ENCODE results near the gene ZNF609. TPM values are rescaled to one million over a fixed set of nuclear protein-coding genes. Genes with fewer than 3 reads are reported as not detected.
"Not testable (repeated sequence)": the region's sequence is repeated elsewhere in the genome, so short reads cannot be mapped to it uniquely, and the experiment has no call there.

The ZNF609 gene
- total and polyA plus RNA-seq, 4 donors, result 8.1 to 54.2 (median 22.0) TPM

DNA sequence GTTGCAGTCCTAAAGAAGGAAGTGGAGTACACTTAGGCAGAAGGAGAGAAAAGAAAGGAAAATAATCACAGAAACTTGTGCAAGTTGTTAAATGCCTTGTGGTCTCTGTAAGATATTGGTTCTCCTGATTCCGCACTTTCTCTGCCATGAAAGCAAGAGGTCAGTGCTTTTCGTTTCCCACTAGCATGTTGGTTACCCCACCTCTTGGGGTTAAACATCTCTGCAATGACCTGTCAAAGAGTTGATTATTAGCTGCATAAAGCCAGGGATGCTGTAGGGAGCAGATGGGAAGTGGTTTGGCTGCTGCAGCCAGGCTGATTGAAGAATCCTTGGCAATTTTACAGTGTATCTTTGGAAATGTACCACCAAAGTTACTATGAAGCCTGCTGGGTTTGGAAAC lies 33.3 kb downstream of the ZNF609 start:
- WGBS, 2 donors, result 87 to 93% methylated on average over 2 of the region's 2 CpGs

DNA sequence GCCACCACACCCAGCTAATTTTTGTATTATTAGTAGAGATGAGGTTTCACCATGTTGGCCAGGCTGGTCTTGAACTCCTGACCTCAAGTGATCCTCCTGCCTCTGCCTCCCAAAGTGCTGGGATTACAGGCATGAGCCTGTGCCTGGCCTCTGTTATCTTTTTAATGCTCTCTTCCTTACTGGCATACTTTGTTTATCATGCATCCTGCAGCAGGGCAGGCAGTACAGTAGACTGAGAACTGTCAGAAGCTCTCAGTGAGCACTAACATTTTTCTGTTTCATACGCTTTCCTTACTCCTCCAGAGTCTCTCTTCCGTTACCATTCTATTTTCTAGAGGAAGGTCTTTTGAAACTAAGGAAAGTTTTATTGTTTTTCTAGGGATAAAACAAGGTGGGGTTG lies 35.6 kb downstream of the ZNF609 start:
- not testable (repeated sequence) for H3K4me1 ChIP-seq (ENCODE audit: control insufficient read depth in 5 of 5, insufficient read depth in 5 of 5, low read length in 5 of 5); ATAC-seq (ENCODE audit: insufficient read depth, low FRiP score); H3K4me3 ChIP-seq; H3K27ac ChIP-seq (ENCODE audit: low read depth in 1 of 2, low read length in 1 of 2); DNase-seq; H3K9me3 ChIP-seq (ENCODE audit: control insufficient read depth in 4 of 4, insufficient read depth in 3 of 4, low read length in 3 of 4); H3K9ac ChIP-seq (ENCODE audit: insufficient read depth in 1 of 2, low read length in 2 of 2); H3K27me3 ChIP-seq (ENCODE audit: control insufficient read depth in 3 of 3, insufficient read depth in 3 of 3, low read length in 2 of 3)
- H3K36me3 ChIP-seq (ENCODE audit: control insufficient read depth in 4 of 4, insufficient read depth in 4 of 4, low read length in 4 of 4), result peaks cover 2 to 19% (median 10%) of the 10 kb centered on the region in 4 donors
- WGBS, 2 donors, result 84 to 88% methylated on average over 2 of the region's 2 CpGs

More for the DNA sequence above, 33.3 kb downstream of the ZNF609 start:
- Histone ChIP-seq H3K4me1 (ENCODE audit: control insufficient read depth in 5 of 5, insufficient read depth in 5 of 5, low read length in 5 of 5) (peaks cover 0 to 8% (median 0%) of the 10 kb centered on the region in 5 donors), H3K9ac (ENCODE audit: insufficient read depth in 1 of 2, low read length in 2 of 2) (no peak overlapping the region), H3K27me3 (ENCODE audit: control insufficient read depth in 3 of 3, insufficient read depth in 3 of 3, low read length in 2 of 3) (no peaks in the 10 kb centered on the region), H3K27ac (ENCODE audit: low read depth in 1 of 2, low read length in 1 of 2) (no peak overlapping the region), H3K9me3 (ENCODE audit: control insufficient read depth in 4 of 4, insufficient read depth in 3 of 4, low read length in 3 of 4) (no peaks in the 10 kb centered on the region), H3K36me3 (ENCODE audit: control insufficient read depth in 4 of 4, insufficient read depth in 4 of 4, low read length in 4 of 4) (peaks cover 0 to 9% (median 3%) of the 10 kb centered on the region in 4 donors), H3K4me3 (no peak overlapping the region)
- ATAC-seq (ENCODE audit: insufficient read depth, low FRiP score) (no peak), DNase-seq (no peak)
- TF ChIP-seq, protein P1, sequence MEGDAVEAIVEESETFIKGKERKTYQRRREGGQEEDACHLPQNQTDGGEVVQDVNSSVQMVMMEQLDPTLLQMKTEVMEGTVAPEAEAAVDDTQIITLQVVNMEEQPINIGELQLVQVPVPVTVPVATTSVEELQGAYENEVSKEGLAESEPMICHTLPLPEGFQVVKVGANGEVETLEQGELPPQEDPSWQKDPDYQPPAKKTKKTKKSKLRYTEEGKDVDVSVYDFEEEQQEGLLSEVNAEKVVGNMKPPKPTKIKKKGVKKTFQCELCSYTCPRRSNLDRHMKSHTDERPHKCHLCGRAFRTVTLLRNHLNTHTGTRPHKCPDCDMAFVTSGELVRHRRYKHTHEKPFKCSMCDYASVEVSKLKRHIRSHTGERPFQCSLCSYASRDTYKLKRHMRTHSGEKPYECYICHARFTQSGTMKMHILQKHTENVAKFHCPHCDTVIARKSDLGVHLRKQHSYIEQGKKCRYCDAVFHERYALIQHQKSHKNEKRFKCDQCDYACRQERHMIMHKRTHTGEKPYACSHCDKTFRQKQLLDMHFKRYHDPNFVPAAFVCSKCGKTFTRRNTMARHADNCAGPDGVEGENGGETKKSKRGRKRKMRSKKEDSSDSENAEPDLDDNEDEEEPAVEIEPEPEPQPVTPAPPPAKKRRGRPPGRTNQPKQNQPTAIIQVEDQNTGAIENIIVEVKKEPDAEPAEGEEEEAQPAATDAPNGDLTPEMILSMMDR (IDR thresholded peaks at IDR 0.05; ENCODE audit: control extremely low read depth, extremely low read depth), result no peak

DNA sequence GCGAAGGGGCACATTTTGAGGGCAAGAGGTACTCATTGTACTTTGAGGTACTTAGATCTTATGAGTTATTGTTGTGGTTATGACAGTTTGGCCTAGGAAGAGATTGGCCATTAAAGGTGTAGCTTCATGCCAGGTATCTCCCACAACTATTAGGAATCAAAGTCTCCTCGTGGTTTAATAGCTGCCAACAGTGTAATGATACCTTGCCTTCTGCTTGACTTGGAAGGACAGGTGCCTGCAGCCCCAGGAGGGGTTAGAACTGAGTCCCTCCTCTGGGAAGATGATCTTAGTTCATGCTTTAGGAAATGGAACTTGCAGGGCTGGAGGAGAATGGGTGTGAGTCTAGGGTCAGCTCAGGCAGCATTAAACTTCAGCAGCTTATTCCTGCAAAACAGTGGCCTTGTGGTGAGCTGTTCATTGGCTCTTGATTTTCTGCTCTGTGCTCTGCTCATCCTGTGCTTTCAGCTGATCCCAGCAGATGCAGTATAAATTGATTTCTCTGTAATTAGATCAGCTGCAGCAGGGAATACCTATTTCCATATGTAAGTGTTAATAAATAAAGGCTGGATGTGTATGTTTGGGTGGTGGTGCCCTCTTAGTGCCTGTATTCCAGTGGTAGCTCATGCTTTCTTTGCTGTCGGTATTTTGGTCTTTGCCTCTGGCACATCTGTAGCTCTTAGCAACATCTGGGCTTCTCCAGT lies 40.5 kb downstream of the ZNF609 start:
- 61 to 63% methylated on average over 3 of the region's 3 CpGs for WGBS, 2 donors
- Histone ChIP-seq H3K9me3 (ENCODE audit: control insufficient read depth in 4 of 4, insufficient read depth in 3 of 4, low read length in 3 of 4) (no peaks in the 10 kb centered on the region), H3K9ac (ENCODE audit: insufficient read depth in 1 of 2, low read length in 2 of 2) (no peak overlapping the region), H3K27me3 (ENCODE audit: control insufficient read depth in 3 of 3, insufficient read depth in 3 of 3, low read length in 2 of 3) (no peaks in the 10 kb centered on the region), H3K36me3 (ENCODE audit: control insufficient read depth in 4 of 4, insufficient read depth in 4 of 4, low read length in 4 of 4) (peaks cover 0 to 21% (median 12%) of the 10 kb centered on the region in 4 donors), H3K4me1 (ENCODE audit: control insufficient read depth in 5 of 5, insufficient read depth in 5 of 5, low read length in 5 of 5) (peaks cover 0 to 17% (median 12%) of the 10 kb centered on the region in 5 donors), H3K27ac (ENCODE audit: low read depth in 1 of 2, low read length in 1 of 2) (peak overlapping the region in 1 of 2 donors; percentile 47), H3K4me3 (no peak overlapping the region)
- ATAC-seq (ENCODE audit: insufficient read depth, low FRiP score) (no peak), DNase-seq (no peak)
- TF ChIP-seq, protein P1 (IDR thresholded peaks at IDR 0.05; ENCODE audit: control extremely low read depth, extremely low read depth), result no peak

DNA sequence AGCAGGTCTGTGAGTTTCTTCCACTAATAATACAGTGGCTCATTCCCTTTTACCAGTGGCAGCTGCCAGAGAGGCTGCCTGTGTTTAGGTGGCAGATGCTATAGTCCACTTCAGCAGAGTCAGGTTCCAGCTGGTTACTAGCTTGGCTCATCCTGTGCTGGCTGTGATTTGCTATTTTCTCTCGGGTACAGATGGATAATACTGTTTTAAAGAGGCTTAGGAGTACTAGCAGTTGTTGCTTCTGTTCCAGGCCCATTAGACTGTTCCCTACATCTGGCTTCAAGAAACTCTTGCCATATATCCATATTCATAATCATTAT lies 41.0 kb downstream of the ZNF609 start:
- 82 to 85% methylated on average over 1 of the region's 1 CpG for WGBS, 2 donors
- TF ChIP-seq, protein P1 (IDR thresholded peaks at IDR 0.05; ENCODE audit: control extremely low read depth, extremely low read depth), result no peak
- Histone ChIP-seq H3K36me3 (ENCODE audit: control insufficient read depth in 4 of 4, insufficient read depth in 4 of 4, low read length in 4 of 4) (peaks cover 0 to 18% (median 13%) of the 10 kb centered on the region in 4 donors), H3K27me3 (ENCODE audit: control insufficient read depth in 3 of 3, insufficient read depth in 3 of 3, low read length in 2 of 3) (no peaks in the 10 kb centered on the region), H3K4me3 (no peak overlapping the region), H3K9me3 (ENCODE audit: control insufficient read depth in 4 of 4, insufficient read depth in 3 of 4, low read length in 3 of 4) (no peaks in the 10 kb centered on the region), H3K27ac (ENCODE audit: low read depth in 1 of 2, low read length in 1 of 2) (no peak overlapping the region), H3K9ac (ENCODE audit: insufficient read depth in 1 of 2, low read length in 2 of 2) (no peak overlapping the region), H3K4me1 (ENCODE audit: control insufficient read depth in 5 of 5, insufficient read depth in 5 of 5, low read length in 5 of 5) (peaks cover 0 to 17% (median 12%) of the 10 kb centered on the region in 5 donors)
- ATAC-seq (ENCODE audit: insufficient read depth, low FRiP score) (no peak), DNase-seq (no peak)
